CD4-positive, alpha-beta memory T cell (primary cell): ENCODE results near the gene MAPK4. TPM values are rescaled to one million over a fixed set of nuclear protein-coding genes. Genes with fewer than 3 reads are reported as not detected.

Source experiments
- CTCF ChIA-PET: fragments of 350-600 bp; sonication (Branson Sonifier 250); formaldehyde crosslinking; loops from one replicate; lab custom pipeline; 2021; ENCODE audit warnings: inconsistent platforms; ENCODE audit not compliant: partially characterized antibody; lab: Charles Lee
- POLR2A ChIA-PET: fragments of 350-600 bp; sonication (Branson Sonifier 250); formaldehyde crosslinking; loops from one replicate; lab custom pipeline; 2021; ENCODE audit not compliant: partially characterized antibody; lab: Charles Lee
- DNase-seq, 5 donors: peaks; one replicate each; pipeline versions ENCODE4 v3.0.0 to v3.0.0-alpha.2; 2020 to 2022; ENCODE audit warnings: mixed read lengths in 1 of 5
- H3K27ac ChIP-seq: one replicate; pipeline ENCODE4 v1.7.0; 2013; ENCODE audit warnings: low read depth, low read length
- H3K27me3 ChIP-seq: 2 replicates; pipeline ENCODE4 v1.7.0; 2013; ENCODE audit warnings: mild to moderate bottlenecking, low read length, moderate library complexity; ENCODE audit not compliant: insufficient read depth
- H3K36me3 ChIP-seq: 2 replicates; pipeline ENCODE4 v1.7.0; 2013; ENCODE audit warnings: mild to moderate bottlenecking, low read length, moderate library complexity; ENCODE audit not compliant: insufficient read depth
- H3K4me1 ChIP-seq: 2 replicates; pipeline ENCODE4 v1.7.0; 2013; ENCODE audit warnings: mild to moderate bottlenecking, low read length, moderate library complexity; ENCODE audit not compliant: insufficient read depth
- H3K4me3 ChIP-seq, 2 donors: one replicate each; pipeline ENCODE4 v1.7.0; 2013; ENCODE audit warnings: low read length in 2 of 2, mild to moderate bottlenecking in 1 of 2
- H3K9me3 ChIP-seq, 2 donors: one replicate each; pipeline ENCODE4 v1.7.0; 2013; ENCODE audit warnings: low read length in 2 of 2, control low read depth in 1 of 2; ENCODE audit not compliant: control insufficient read depth in 1 of 2
- H3K27ac Mint-ChIP-seq, 7 donors: one replicate each; pipeline ENCODE4 v1.8.0; 2020 to 2021; ENCODE audit warnings: mixed read lengths in 7 of 7, mild to moderate bottlenecking in 6 of 7, inconsistent platforms in 3 of 7, moderate library complexity in 3 of 7
- H3K27me3 Mint-ChIP-seq, 2 donors: one replicate each; pipeline ENCODE4 v1.8.0; 2020 to 2021; ENCODE audit warnings: mixed read lengths in 2 of 2
- H3K36me3 Mint-ChIP-seq, 2 donors: one replicate each; pipeline ENCODE4 v1.8.0; 2020 to 2021; ENCODE audit warnings: mixed read lengths in 2 of 2, inconsistent platforms in 1 of 2, mild to moderate bottlenecking in 1 of 2
- H3K4me1 Mint-ChIP-seq, 4 donors: one replicate each; pipeline ENCODE4 v1.8.0; 2020 to 2021; ENCODE audit warnings: mixed read lengths in 4 of 4, mild to moderate bottlenecking in 1 of 4
- H3K4me3 Mint-ChIP-seq, 8 donors: one replicate each; pipeline ENCODE4 v1.8.0; 2020 to 2021; ENCODE audit warnings: mixed read lengths in 8 of 8, mild to moderate bottlenecking in 7 of 8, moderate library complexity in 6 of 8, inconsistent platforms in 3 of 8
- H3K9me3 Mint-ChIP-seq, 8 donors: one replicate each; pipeline ENCODE4 v1.8.0; 2020 to 2021; ENCODE audit warnings: mixed read lengths in 8 of 8, mild to moderate bottlenecking in 5 of 8, inconsistent platforms in 3 of 8, moderate library complexity in 1 of 8
- intact Hi-C: fragments of 100-400 bp; cut with micrococcal nuclease; formaldehyde crosslinking; loops from one replicate; pipeline ENCODE4 v1.15.1; 2023
- polyA plus RNA-seq, 2 donors: library from polyadenylated mRNA; unstranded; fragments of 300-500 nt; fragmentation: Illumina TruSeq; gene quantifications; one replicate each; pipeline ENCODE4 v1.2.3, GENCODE V29; 2021
- total RNA-seq, 2 experiments: library from RNA; stranded (reverse); gene quantifications; one replicate each; pipeline ENCODE4 v1.2.3, GENCODE V29; 2021

Gene MAPK4
- total and polyA plus RNA-seq, 4 experiments from 2014 or later, result not detected

- Histone ChIP-seq H3K27ac (no peak overlapping the region), H3K9me3 (no peaks in the 10 kb centered on the region), H3K4me3 (no peak overlapping the region), H3K4me1 (no peaks in the 10 kb centered on the region), H3K36me3 (no peaks in the 10 kb centered on the region), H3K27me3 (no peaks in the 10 kb centered on the region)
- no peak overlapping the region for H3K4me3 Mint-ChIP-seq
- CTCF ChIA-PET, result no interaction called here
- POLR2A ChIA-PET, result no interaction called here
- intact Hi-C loops, result no loop called here
- peaks cover 0 to 4% of the 10 kb centered on the region in 2 donors for H3K27me3 Mint-ChIP-seq
- no peaks in the 10 kb centered on the region for H3K4me1 Mint-ChIP-seq
- no peaks in the 10 kb centered on the region for H3K9me3 Mint-ChIP-seq
- no peak for DNase-seq
- H3K36me3 Mint-ChIP-seq, result no peaks in the 10 kb centered on the region
- H3K27ac Mint-ChIP-seq, result no peak overlapping the region
Observed at GRCh38 chr18:50642439-50642838, 82.6 kb downstream of the MAPK4 start.

GRCh38 chr18:50644146-50644545 is 84.3 kb downstream of the MAPK4 start:
- Histone ChIP-seq H3K27ac (no peak overlapping the region), H3K4me1 (no peaks in the 10 kb centered on the region), H3K9me3 (no peaks in the 10 kb centered on the region), H3K36me3 (no peaks in the 10 kb centered on the region), H3K4me3 (no peak overlapping the region), H3K27me3 (no peaks in the 10 kb centered on the region)
- H3K4me1 Mint-ChIP-seq, result no peaks in the 10 kb centered on the region
- intact Hi-C loops, result no loop called here
- no peaks in the 10 kb centered on the region for H3K9me3 Mint-ChIP-seq
- H3K4me3 Mint-ChIP-seq, result no peak overlapping the region
- H3K27me3 Mint-ChIP-seq, result peaks cover 0 to 3% of the 10 kb centered on the region in 2 donors
- ChIA-PET POLR2A (no interaction called here), CTCF (no interaction called here)
- no peak overlapping the region for H3K27ac Mint-ChIP-seq
- H3K36me3 Mint-ChIP-seq, result no peaks in the 10 kb centered on the region
- no peak for DNase-seq

DNA sequence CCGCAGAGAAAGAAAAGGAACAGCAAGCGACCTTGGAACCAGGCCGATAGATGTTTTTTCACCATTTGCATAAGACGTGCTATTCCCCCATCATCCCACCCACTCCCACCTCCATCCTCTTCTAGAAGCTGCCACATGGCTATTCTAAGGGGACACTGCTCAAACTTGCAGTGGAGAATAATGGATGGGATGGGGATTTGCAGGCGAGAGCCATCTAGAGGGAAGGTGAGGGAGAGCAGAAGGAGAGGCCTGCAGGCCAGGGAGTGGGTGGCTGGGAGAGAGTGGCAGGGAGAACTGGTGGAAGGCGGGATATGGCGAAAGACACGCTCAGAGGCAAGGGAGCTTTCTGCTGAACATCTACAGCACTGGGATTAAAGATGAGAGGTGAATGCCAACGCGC is 84.9 kb downstream of the MAPK4 start:
- H3K9me3 Mint-ChIP-seq, result no peaks in the 10 kb centered on the region
- POLR2A ChIA-PET, result no interaction called here
- Histone ChIP-seq H3K27me3 (no peaks in the 10 kb centered on the region), H3K4me3 (no peak overlapping the region), H3K36me3 (no peaks in the 10 kb centered on the region), H3K27ac (no peak overlapping the region), H3K9me3 (no peaks in the 10 kb centered on the region), H3K4me1 (no peaks in the 10 kb centered on the region)
- DNase-seq, result no peak
- no peak overlapping the region for H3K27ac Mint-ChIP-seq
- H3K4me1 Mint-ChIP-seq, result no peaks in the 10 kb centered on the region
- intact Hi-C loops, result no loop called here
- CTCF ChIA-PET, result no interaction called here
- peaks cover 0 to 3% of the 10 kb centered on the region in 2 donors for H3K27me3 Mint-ChIP-seq
- no peak overlapping the region for H3K4me3 Mint-ChIP-seq
- H3K36me3 Mint-ChIP-seq, result no peaks in the 10 kb centered on the region

DNA sequence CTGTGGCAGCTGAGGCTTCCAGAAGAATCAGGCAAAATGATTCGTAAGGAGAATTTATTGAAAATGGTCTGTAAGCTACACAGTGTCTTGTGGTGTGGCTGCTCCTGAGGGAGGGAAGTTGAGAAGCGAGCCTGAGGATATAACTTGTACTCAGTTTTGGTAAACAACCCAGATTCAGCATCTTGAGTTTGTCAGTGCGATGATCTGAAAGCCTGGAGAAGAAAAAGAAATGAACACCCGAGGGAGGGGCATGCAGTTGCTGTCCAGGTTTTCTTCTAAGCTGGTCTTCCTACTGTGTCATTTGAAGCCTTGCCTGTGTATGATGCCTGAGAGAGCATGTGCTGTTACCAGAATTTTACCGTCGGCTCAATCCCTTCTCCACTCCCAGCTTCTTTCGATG is 87.3 kb downstream of the MAPK4 start:
- no peaks in the 10 kb centered on the region for H3K27me3 ChIP-seq
- H3K27ac ChIP-seq, result no peak overlapping the region
- Mint-ChIP-seq H3K4me1 (no peaks in the 10 kb centered on the region), H3K27me3 (peaks cover 0 to 7% of the 10 kb centered on the region in 2 donors), H3K27ac (no peak overlapping the region), H3K4me3 (no peak overlapping the region), H3K36me3 (no peaks in the 10 kb centered on the region), H3K9me3 (no peaks in the 10 kb centered on the region)
- no peaks in the 10 kb centered on the region for H3K36me3 ChIP-seq
- POLR2A ChIA-PET, result no interaction called here
- no peaks in the 10 kb centered on the region for H3K9me3 ChIP-seq
- no peak overlapping the region for H3K4me3 ChIP-seq
- intact Hi-C loops, result no loop called here
- DNase-seq, result no peak
- CTCF ChIA-PET, result no interaction called here
- H3K4me1 ChIP-seq, result no peaks in the 10 kb centered on the region

GRCh38 chr18:50647792-50648191 is 87.9 kb downstream of the MAPK4 start:
- intact Hi-C loops, result no loop called here
- Mint-ChIP-seq H3K27ac (no peak overlapping the region), H3K9me3 (no peaks in the 10 kb centered on the region), H3K36me3 (no peaks in the 10 kb centered on the region), H3K4me1 (no peaks in the 10 kb centered on the region), H3K4me3 (no peak overlapping the region), H3K27me3 (peaks cover 0 to 10% of the 10 kb centered on the region in 2 donors)
- POLR2A ChIA-PET, result no interaction called here
- Histone ChIP-seq H3K9me3 (no peaks in the 10 kb centered on the region), H3K27ac (no peak overlapping the region), H3K4me3 (no peak overlapping the region), H3K27me3 (no peaks in the 10 kb centered on the region), H3K4me1 (no peaks in the 10 kb centered on the region), H3K36me3 (no peaks in the 10 kb centered on the region)
- CTCF ChIA-PET, result no interaction called here
- DNase-seq, result no peak

DNA sequence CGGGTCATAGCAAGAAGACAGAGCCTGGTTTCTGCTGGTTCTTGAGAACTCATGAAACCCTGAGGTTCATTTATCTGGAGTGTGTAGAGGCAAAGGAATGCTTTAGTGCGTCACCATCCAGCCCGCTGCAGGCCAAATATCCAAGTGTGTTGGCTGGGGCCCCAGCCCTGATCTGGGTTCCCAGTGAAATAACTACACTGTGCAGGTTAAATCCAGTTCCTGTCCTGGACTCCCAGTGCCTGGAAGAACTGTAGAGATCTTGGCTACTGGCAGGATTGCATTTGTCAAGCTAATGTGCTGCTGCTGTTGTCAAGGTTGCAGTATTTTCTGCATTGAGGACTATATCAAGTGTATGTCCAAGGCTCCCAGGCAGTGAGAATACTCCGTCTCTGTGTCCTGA is 89.9 kb downstream of the MAPK4 start:
- CTCF ChIA-PET, result no interaction called here
- no peak for DNase-seq
- H3K36me3 Mint-ChIP-seq, result no peaks in the 10 kb centered on the region

DNA sequence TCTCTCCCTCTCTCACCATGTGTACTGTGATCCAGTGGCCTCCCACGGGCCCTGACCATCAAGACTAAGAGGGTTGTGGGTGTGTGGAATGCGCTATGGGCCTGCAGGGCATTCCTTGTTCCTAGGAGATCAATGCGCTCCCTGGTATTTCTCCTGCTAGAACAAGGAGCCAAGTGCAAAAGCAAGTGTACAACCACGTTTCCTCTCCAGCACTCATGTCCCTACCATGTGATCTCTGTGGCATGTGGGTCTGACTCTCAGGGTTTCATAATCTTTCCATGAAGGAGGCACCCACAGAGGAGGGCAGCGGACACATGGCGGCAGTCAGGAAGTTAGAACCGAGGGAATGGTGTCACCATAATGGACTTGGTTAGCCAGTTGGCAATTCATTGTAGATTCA is 91.4 kb downstream of the MAPK4 start:
- POLR2A ChIA-PET, result no interaction called here
- DNase-seq, result no peak

More for the DNA sequence above, 89.9 kb downstream of the MAPK4 start:
- no peak overlapping the region for H3K27ac ChIP-seq
- intact Hi-C loops, result no loop called here
- H3K36me3 ChIP-seq, result no peaks in the 10 kb centered on the region
- no peaks in the 10 kb centered on the region for H3K9me3 ChIP-seq
- no peak overlapping the region for H3K4me3 ChIP-seq
- Mint-ChIP-seq H3K4me3 (no peak overlapping the region), H3K9me3 (no peaks in the 10 kb centered on the region), H3K4me1 (no peaks in the 10 kb centered on the region), H3K27ac (no peak overlapping the region), H3K27me3 (peaks cover 0 to 7% of the 10 kb centered on the region in 2 donors)
- POLR2A ChIA-PET, result no interaction called here
- H3K27me3 ChIP-seq, result no peaks in the 10 kb centered on the region
- H3K4me1 ChIP-seq, result no peaks in the 10 kb centered on the region

More for the DNA sequence above, 91.4 kb downstream of the MAPK4 start:
- no peak overlapping the region for H3K27ac Mint-ChIP-seq
- no peaks in the 10 kb centered on the region for H3K27me3 ChIP-seq
- no peaks in the 10 kb centered on the region for H3K36me3 ChIP-seq
- intact Hi-C loops, result no loop called here
- H3K4me1 ChIP-seq, result no peaks in the 10 kb centered on the region
- H3K9me3 ChIP-seq, result no peaks in the 10 kb centered on the region
- H3K27ac ChIP-seq, result no peak overlapping the region
- CTCF ChIA-PET, result no interaction called here
- H3K27me3 Mint-ChIP-seq, result peaks cover 0 to 7% of the 10 kb centered on the region in 2 donors
- no peaks in the 10 kb centered on the region for H3K4me1 Mint-ChIP-seq
- no peak overlapping the region for H3K4me3 Mint-ChIP-seq
- H3K4me3 ChIP-seq, result no peak overlapping the region
- no peaks in the 10 kb centered on the region for H3K9me3 Mint-ChIP-seq
- H3K36me3 Mint-ChIP-seq, result no peaks in the 10 kb centered on the region
